M059J (cell line): ENCODE data around the gene ZNF207. TPM values are rescaled to one million over a fixed set of nuclear protein-coding genes. Genes with fewer than 3 reads are reported as not detected.
"Not testable (repeated sequence)": the region's sequence is repeated elsewhere in the genome, so short reads cannot be mapped to it uniquely, and the experiment has no call there.

Experiments
- DNase-seq: peaks from one replicate; pipeline ENCODE4 v3.0.0-alpha.2; 2012; ENCODE audit warnings: low read depth
- total RNA-seq: library from RNA; depleted of rRNA; stranded (reverse); fragments of >200 nt; shearing (Covaris generic); gene quantifications from 2 replicates; pipeline ENCODE4 v1.2.3, GENCODE V29; 2014

ZNF207 gene
- total RNA-seq, 1 experiment from 2014 or later, result 195 TPM

DNA sequence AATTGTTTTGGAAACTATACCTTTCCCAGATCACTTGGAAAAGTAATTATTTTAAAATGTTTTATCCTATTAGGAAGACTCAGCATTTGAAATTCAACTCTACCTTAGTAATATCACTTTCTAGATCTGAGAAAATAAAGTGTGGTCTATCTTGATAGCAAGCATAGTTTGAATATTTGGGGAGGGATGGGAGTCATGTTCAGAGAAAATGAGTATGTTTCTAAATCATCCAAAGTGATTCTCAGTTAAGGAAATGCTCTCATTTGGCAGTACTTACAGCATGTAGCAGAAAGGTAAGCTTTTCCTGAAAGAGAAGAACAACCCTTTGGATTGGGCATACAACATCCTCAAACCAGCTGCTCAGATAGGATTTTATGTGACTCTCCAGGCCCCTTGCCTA lies 14.9 kb upstream of the ZNF207 start:
- no peak for DNase-seq

DNA sequence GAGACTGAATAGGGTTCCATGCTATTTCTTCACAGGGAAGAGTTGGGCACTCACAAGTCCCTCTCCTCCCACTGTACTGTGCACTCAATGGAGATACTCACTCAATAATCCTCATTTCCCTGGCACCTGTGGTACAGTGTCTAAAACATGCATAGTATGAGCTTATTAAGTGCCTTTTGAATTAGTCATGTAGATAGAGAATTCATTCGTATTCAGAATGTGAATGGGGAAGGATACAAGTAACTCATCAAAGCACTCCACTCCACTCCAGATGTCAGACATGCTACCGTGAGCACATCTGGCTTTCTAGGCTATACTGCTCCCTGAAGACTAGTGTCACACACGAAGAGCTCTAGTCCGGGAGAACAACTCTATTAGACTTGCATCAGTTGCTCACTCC lies 14.3 kb upstream of the ZNF207 start:
- peak; percentile 72 for DNase-seq

DNA sequence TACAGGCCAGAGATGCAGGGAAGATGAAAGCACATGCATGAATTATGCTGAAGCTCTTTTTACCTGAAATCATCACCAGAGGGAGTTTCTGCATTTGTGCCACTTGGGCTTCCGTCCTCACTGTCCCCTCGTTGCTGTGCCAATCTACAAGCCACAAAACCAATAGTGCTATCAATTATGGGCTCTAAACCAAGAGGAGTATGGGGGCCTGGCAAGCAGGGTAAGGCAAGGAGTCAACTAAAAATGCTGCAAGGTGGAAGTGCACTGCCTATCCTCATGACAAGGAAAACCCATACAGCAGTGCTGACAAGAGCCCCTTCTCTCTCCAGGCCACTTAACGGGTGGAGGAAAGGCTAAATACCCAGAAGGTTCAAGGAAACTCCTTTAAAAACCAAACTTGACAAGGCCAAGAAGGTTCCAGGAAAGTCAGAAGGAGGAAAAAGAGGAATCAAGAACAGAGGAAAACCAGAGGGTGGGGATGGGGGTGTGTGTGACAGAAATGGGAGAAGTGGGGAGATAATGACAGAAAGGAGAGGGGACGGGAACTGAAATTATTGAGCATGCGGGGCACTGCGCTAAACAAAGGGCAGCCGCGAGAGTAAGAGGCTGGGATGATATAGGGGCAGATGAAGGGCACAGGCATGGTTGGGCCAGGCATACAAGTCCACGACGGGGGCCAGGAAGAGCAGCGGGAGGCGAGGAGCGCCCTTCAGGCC lies 8.7 kb upstream of the ZNF207 start:
- DNase-seq, result no peak

DNA sequence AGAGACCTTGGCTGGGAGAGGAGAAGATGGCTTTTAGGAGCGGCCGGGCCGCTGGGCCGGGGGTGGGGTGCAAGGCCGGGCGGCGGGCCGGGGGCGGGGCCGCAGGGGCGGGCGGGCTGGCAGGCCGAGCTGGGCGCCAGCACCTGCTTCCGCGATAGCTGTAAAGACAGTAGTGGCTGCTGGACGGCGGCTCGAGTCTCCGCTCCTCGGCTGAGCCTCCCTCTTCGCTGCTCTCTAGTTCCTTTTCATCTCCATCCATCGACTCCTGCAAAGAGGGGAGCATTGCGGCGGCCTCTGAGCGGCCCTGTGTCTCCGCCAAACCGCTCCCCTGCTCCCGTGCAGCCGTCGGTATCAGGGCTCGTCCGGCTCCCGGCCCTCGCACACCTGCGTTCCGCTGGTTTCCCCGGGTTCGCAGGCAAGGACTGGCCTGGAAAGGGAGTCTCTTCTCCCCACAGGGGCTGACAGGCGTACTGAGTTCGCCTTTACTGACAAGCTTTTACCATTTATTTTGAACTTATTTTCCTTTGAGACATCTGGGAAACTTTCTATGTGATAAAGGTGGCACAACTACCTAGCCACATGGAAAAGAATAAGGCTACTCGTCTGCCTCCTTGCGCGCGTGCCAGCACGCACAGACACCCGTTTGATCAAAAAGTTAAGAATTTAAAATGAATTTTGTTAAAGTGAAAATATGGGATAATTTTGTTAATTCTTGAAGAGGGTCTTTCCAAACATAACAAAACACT lies 7.9 kb upstream of the ZNF207 start, which contains the start of gene C17orf75:
TSS of gene C17orf75 (minus strand) at position 317 of the 746 bp plus-strand sequence. CDS start at position 283, 34 bp downstream.
- peak; percentile 73 for DNase-seq

DNA sequence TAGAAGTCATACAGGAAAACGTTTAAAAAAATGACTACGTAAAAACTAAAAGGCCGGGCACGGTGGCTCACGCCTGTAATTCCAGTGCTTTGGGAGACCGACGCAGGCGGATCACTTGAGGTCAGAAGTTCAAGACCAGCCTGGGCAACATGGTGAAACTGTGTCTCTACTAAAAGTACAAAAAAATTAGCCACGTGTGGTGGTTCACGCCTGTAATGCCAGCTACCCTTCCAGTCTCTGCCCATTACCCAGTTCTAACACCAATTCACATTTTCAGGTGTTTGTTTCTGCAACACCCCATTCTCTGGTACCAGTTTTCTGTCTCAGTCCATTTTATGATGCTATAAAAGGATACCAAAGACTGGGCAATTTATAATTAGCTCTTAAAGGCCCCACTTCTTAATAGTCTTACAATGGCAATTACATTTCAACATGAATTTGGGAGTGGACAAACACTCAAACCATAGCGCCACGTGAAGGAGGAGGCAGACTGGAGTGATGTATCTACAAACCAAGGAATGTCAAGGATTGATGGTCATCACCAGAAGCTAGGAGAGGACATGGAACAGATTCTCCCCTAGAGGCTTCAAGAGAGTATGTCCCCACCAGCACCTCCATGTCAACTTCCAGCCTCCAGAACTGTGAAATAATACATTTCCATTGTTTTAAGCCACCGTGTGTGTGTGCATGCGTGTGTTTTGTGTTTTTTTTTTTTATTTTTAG lies 7.2 kb upstream of the ZNF207 start:
- no peak for DNase-seq

DNA sequence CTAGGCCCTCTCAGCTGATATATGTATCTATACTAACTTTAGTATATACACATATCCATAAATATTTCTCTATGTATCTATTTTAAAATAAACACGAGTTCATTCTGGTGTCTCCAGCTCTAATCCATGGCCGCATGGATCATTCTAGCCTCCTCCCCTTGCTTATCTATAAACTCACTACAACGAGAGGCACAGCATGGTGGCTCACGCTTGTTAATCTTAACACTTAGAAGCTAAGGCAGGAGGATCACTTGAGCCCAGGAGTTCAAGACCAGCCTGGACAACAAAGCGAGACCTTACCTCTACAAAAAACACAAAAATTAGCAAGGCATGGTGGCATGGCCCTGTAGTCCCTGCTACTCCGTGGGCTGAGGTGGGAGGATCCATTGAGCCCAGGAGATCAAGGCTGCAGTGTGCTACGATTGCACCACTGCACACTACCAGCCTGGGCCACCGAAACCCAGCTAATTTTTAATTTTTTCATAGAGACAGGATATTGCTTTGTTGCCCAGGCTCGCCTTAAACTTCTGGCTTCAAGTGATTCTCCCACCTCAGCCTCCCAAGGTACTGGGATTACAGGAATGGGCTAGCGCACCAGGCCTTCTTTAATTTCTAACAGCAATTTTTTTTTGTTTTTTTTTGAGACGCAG lies 3.9 kb upstream of the ZNF207 start:
- DNase-seq, result no peak

DNA sequence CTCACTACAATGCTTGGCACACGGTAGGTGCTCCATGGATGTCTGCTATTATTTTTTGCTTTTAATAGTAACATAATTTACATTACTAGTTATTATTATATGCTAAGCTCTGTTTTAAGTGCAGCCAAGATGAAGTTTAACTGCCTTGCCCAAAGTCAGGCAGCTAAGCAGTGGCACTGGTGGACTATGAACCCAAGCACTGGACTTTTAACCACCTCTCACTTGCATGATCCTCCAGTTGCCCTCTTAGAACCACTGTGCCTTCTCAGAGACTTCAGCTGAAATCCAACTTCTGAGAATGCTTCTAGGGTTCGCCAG lies 1.5 kb upstream of the ZNF207 start:
- no peak for DNase-seq

DNA sequence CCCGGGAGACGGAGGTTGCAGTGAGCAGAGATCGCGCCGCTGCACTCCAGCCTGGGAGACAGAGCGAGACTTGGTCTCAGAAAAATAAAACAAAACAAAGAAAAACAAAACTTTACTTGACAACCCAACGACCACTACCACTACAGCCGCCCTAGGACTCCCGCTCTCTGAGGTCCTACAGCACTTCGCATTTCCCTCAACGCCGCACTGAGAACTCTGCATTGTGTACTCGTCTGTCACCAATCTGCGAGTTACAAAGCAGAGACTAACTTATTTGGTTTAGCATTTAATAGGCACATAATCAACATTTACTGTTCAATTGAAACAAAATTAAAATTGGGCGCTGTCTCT lies 479 bp upstream of the ZNF207 start:
- no peak for DNase-seq

DNA sequence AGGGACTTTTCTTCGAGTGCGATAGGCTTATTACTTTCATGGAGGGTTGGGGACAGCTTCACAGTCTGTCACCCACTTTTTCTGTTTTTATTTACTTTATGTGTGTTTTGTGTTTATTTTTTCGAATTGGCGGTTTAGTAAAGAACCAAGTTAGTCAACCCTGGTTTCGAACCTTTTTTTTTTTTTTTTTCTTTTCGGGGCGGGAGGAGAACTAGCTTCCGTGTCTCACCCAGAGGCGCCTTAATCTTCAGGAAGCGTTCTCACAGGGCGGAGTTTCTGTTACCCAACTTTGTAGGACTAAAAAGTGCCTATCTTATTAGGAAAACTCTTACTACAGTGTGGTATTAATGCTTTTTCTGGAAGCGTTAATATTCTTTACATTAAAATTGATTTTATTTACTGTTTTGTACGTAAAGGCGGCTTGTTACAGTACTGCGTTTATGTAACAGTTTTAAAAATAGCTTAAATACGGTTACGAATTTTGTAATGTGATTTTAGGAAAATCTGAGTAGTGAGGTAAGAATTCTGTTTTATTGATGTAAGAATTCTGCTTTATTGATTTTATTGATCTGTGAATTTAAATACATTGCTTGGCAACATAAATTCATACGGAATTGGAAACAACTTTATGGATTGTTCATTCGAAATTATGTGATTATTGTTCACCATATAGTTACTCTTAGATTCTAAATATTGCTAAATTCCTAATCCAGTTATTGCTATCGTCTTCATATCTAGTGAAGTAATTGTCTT lies 885 bp downstream of the ZNF207 start:
- DNase-seq, result peak; percentile 72

DNA sequence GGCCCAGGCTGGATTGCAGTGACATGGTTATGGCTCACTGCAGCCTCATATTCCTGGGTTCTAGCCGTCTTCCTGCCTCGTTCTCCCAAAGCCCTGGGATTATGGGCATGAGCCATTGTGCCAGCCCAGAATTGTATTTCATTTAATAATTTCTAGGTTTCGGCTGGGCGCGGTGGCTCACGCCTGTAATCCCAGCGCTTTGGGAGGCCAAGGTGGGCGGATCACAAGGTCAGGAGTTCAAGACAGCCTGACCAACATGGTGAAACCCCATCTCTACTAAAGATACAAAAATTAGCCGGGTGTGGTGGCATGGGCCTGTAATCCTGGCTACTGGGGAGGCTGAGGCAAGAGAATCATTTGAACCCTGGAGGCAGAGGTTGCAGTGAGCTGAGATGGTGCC lies 2.8 kb downstream of the ZNF207 start:
- DNase-seq, result not testable (repeated sequence)

DNA sequence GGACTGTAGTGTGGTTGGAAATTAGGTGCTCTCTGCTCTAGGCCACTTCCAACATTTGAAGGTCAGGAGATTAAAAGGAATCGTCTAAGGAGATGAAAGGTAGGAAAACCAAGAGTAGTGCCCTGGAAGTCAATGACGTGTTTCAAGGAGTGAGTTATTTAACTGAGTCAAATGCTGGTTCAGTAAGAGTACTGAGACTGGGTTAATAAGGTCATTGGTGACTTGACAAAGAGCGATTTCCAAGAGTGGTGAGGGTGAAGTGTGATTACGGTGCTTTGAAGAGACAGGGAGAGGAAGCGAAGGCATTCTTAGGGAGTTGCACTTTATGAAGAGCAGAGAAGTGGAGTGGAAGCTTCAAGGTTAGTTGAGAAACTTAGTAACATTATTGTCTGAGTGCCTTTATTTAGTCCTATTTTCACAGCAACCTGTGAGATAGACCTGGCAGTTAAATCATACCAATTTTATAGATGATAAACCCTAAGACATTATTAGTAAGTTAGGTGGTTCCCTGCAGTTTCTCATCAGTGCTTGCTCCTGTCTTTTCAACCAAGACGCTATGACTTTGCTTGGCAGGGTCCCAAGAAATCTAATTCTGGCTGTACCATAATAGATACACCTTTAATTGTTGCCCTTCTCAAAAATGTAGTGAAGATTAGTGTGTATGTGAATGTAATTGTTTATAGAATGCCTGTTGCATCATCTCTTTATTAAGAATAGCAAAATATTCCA lies 5.9 kb downstream of the ZNF207 start:
- no peak for DNase-seq

DNA sequence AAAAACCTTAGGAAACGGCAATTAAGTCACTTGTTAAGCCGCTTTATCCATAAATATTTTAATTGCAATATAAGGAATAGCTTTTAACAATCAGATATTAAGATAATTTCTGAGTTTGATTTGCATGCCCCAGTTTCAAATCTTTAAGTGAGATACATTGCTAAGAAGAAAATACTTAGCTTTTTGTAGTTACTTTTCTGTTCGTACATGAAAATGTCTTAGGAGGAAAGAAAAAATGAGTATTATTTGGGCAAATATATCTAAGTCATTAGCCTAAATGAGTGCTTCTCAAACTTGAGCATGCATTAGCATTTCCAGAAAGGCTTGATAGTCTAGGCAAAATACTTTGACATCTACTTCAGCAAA lies 6.4 kb downstream of the ZNF207 start:
- no peak for DNase-seq

DNA sequence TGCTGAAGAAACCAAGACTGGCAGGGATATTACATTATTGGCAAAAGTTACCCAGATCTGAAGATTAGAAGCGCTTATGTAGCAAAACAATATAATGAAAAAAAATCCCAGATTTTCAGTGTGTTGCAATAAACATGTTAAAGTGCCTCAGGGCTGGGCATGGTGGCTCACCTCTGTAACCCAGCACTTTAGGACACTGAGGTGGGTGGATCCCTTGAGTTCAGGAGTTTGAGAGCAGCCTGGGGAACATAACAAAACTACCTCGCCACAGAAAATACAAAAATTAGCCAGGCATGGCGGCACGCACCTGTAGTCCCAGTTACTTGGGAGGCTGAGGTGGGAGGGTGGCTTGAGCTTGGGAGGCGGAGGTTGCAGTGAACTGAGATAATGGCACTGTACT lies 6.8 kb downstream of the ZNF207 start:
- no peak for DNase-seq

DNA sequence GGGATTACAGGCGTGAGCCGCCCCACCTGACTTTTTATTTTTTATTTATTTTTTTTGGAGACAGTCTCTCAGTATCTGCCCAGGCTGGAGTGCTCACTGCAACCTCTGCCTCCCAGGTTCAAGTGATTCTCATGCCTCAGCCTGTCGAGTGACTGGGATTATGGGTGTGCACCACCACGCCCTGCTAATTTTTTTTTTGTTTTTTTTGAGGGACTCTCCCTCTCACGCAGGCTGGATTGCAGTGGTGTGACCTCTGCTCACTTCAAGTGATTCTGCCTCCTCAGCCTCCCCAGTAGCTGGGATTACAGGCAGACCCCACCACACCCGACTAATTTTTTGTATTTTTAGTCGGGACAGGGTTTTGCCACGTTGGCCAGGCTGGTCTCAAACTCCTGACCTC lies 7.7 kb downstream of the ZNF207 start:
- DNase-seq, result no peak

DNA sequence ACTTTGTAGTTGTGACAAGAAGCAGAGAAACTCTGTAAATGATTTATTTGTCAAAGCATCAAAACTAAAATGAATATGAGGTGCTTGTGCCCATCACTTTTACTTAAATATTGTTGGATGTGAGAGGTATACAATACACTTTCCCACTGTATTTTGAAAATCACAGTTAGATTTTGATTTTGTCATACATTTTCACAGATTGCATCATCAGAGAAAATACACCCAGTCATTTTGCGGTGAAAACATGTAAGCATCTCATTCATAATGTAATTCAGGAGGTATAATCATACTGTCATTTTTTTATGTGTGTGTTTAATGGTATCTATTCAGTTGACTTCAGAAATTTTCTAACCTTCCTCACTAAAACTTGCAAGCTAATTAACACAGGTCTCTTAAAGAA lies 11.3 kb downstream of the ZNF207 start:
- DNase-seq, result no peak

DNA sequence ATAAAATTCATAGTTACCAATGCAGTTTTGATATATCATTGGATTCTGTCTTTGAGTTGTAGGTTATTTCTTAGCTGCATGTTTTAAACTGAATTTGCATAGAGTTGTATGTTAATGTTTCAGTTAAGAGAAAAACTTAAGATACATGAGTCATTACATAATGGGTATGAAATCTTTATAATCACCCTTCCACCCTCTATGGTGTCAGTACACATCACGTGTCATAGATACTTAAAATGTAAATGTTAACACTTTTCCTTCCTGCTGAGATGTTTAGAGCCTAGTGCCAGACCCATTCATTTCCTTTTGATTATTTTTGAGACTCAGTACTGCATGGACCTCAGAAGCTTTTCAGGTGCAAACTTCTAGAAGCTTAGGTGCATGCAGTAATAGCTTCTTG lies 20.5 kb downstream of the ZNF207 start:
- DNase-seq, result no peak

DNA sequence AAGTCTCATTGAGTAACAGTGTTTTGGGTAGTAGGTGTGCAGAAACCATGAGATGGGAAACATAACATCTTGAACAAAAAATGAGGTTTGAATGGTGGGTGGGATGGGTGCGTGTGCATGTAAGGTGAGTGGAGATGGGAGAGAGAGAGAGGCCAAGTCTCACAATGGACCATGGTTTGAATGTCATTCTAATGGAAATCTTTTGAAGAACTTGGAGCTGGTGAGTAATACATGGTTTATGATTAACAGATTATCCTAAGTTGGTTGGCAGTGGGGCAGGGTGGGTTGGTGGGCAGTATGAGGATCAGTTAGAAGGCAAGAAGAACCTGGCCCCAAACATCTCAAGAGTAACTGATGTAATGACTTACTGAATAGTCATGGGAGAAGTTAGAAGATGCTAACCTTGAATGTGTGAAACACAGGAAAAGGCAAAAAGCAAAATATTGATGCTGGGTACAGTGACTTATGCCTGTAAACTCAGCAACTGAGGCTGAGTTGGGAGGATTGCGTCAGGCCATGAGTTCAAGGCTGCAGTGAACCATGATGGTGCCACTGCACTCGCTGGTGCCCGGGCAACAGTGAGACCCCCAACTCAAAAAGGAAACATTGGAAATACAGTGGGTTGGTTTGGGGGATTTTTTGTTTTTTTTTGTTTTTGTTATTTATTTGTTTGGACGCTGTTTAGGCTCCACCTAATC lies 32.7 kb downstream of the ZNF207 start:
- DNase-seq, result no peak

DNA sequence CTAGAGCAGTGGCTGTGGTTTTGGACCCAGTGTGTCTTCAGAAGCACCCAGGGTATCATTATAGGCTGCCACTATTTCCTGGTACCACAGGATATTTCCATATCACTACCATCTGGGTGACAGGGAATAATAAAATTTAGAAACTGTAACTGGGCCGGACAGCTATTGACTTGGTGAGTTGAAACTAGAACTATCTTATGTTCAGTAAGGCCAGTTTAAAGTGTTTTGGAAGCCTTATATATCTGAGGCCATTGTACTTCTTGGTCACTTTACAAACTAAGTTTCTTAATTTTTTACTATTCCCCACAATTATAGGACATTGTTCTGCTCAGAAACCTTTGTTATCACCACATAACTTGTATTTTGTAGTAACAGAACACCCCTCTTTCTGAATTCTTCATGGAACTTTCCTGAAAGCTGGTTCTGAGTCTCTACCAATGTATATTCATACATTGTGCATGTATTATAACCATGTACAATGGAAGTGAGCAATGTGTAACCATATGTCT lies 34.0 kb downstream of the ZNF207 start:
- no peak for DNase-seq

DNA sequence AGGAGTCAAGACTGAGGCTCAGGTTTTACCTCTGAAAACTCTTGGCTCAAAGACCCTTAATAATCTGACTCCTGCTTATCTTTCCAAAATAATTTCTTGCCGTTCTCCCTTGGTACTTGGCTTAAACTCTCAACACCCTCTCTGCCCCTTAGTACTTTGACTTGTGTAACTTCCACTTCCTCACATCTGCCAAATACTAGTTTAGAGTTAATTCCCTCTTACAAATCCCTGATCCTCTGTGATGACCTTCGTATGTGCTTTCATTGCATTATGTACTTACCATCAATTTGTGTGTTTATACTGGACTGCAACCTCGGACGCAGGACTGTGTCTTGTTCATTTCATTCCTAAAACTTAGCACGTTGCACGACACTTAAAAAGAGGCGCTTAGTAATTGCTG lies 35.2 kb downstream of the ZNF207 start:
- DNase-seq, result no peak

DNA sequence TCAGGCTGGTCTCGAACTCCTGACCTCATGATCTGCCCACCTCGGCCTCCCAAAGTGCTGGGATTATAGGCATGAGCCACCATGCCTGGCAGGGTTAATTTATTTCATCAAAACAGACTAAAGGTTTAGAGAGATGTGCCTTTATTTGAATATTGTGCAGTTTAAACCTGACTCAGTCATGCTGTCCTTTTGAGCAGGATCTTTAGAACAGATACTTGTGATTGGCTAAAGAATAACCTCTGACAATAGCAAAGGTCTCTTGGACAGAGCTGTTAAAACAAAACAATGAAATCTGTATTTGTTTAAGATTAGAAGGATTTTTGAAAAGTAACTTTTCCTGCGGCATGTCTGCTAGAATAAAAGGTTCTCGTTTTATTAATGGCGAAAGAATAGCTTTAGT lies 36.0 kb downstream of the ZNF207 start:
- DNase-seq, result no peak
